ENCODE data around the gene MAP3K6.
A peak's percentile ranks its signal among the peaks of the same experiment; 100 is the strongest.
"Not testable (repeated sequence)": the region's sequence is repeated elsewhere in the genome, so short reads cannot be mapped to it uniquely, and the experiment has no call there.

The MAP3K6 gene

DNA sequence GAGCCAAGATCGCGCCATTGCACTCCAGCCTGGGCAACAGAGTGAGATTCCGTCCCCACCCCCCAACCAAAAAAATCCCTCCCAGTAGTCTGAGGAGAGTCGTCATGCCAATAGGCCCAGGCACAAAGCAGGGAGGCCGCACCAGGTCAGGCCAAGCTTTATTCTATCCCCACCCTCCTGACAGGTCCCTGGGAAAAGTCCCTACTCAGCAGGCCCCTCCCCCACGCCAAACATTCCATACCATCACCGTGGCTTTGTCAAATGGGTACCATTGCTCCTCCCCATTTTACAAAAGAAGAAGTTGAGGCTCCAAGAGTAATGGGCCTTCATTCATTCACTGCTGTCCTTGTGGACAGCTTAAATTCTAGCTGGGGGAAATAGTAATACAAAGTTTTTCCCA is 31.0 kb upstream of the MAP3K6 start:
- no peak for DNase-seq (ENCODE audit: low spot score)

DNA sequence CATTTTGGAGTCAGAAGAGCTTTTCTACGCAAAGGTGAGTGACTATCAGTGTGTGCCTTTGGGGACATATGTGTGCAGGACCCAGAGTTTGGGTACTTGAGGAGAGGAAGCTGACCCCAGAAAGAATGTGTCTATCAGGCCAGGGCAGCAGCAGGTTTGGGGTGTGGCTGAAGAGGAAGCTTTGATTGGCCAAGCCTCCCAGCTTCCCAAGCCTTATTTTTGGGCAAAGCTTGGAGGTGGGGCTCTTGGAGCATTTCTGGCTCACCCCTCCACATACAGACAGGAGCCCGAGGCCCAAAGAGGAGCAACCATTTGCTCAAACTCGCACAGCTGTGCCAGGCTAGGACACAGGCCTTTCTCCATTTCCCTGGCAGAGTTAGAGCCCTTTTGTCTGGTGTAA is 30.3 kb upstream of the MAP3K6 start:
- DNase-seq (ENCODE audit: low spot score), result no peak

DNA sequence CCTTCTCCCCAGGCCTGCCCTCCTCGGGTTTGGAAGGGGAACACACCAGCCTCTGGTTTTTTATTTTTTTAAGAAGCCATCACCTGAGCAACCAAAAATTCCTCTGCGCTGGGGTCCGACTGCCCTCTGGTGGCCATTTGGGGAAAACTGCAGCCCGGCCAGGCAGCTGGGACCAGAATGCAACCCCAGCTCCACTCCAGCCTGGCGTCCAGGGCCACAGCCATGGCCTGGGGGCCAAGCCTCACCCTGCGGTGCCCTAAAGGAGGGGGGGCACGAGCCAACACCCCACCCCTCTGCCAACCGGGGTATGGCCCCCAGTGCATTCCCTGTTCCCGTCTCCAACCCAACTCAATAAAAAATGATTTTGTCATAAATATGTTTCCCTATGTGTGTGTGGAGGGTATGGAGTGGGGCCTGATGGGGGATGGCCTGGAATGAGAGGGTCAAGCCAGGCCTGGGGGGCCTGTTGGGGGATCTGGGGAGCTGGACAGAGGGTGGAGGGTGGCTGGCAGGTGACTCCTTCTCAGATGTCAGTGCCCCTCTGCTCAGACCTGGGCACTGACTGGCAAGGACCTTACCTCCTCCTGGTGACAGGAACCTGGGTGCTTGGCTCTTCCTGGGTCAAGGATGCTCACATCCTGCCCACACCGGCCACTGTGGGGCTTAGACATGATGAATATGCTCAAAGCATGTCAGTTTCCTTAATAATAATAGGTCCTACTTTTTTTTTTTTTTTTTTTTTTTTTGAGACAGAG is 28.9 kb upstream of the MAP3K6 start:
- DNase-seq (ENCODE audit: low spot score), result peak; percentile 69

DNA sequence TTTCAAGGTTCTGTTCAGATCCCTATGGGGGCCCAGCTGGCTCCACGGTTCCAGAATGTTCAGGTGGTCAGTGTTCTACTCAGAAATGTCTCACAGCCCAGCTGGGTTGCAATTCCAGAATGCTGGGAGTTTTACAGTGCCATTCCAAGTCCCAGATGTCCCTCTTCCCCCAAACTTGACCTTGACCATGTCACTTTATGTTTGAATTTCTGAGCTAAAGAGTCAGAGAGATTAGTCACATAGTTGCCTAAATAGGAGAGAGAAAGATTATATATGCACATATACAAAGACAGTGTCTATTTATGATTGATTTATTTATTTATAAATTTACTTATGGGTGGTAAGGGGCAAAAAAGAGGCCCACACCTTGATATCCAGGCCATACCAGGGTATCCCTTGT is 28.2 kb upstream of the MAP3K6 start:
- no peak for DNase-seq (ENCODE audit: low spot score)

DNA sequence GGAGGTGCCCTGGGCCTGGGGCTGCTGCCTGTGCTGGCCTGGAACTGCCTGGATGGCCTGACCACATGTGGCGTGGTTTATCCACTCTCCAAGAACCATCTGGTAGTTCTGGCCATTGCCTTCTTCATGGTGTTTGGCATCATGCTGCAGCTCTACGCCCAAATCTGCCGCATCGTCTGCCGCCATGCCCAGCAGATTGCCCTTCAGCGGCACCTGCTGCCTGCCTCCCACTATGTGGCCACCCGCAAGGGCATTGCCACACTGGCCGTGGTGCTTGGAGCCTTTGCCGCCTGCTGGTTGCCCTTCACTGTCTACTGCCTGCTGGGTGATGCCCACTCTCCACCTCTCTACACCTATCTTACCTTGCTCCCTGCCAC is 27.5 kb upstream of the MAP3K6 start:
- no peak for DNase-seq (ENCODE audit: low spot score)

DNA sequence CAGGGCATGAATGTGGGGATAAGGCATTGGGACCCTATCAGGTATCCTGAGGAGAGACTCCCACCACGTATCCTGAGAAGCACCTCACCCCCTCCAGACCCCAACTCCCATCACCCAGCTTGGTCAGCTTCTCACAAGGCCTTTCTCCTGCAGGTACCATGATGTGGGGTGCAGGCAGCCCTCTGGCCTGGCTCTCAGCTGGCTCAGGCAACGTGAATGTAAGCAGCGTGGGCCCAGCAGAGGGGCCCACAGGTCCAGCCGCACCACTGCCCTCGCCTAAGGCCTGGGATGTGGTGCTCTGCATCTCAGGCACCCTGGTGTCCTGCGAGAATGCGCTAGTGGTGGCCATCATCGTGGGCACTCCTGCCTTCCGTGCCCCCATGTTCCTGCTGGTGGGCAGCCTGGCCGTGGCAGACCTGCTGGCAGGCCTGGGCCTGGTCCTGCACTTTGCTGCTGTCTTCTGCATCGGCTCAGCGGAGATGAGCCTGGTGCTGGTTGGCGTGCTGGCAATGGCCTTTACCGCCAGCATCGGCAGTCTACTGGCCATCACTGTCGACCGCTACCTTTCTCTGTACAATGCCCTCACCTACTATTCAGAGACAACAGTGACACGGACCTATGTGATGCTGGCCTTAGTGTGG is 27.0 kb upstream of the MAP3K6 start:
- no peak for DNase-seq (ENCODE audit: low spot score)

DNA sequence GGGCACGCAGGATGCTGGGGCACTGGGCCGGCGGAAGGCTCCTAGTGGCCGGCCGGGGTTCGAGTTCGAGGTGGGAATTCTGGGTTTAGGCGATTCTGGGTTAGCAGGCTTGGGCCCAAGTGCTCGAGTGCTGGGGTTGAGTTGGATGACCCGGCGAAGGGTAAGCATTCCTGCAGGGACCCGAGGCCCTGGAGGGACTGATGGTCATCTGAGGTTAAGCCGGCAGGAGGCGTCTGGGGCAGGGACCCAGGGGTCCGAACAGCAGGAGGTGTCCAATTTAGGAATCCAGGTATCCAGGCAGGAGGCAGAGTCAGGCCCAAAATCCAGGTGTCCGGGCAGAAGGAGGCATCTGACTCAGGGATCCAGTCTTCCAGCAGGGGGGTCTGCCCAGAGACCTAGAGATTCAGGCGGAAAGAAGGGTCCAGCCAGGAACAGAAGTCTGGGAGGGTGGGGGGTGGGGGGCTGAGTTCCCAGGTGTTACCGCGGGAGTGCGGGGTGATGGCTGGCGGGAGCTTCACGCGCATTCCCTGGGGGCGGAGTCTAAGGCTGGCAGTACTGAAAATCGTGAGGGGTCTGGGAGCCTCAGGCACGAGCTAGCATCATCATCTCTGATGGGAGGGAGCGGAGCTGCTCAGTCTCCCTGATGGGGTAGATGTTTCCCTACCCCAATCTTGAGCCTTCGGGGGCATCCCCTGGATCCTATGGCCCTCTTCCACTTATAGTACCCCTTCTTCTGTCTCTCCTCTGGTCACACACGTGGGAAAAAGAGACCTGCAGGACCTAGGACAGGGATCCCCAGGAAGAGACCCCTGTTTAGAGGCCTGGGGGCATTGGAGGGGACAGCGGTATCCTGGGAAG is 26.2 kb upstream of the MAP3K6 start:
- no peak for DNase-seq (ENCODE audit: low spot score)

DNA sequence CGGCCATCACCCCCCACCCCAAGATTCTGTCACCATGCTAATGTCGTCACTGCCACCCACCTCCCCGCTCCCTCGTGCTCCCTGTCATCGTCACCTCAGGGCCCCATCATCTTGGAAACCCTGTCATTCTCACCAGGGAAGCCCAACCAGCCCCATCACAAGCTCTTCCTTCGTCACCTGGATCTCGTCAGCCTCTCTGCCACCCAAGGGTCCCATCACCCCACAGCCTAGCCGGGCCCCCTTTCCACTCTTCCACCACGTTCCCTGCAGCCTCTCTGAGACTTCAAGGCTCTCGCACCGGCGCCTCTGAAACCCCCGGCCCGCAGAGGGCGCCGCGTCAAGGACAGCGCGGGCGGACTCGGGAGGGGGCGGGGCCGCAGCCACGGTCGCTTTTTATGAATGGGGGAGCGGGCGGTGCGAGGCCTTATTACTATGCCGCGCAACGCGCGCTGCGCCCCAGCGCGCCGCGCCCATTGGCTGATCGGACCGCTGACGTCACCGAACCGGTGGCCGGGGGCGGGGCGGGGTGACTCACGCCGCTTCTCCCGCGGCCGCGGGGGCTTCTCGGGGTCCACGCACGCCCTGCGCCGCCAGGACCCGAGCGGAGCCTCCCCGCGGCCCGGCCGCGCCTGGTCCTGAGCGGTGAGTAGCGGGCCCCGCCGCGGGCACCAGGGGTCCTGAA is 25.5 kb upstream of the MAP3K6 start, which contains the start of gene GPR3:
Gene GPR3, plus strand, starts transcription at position 527 of the 682 bp plus-strand sequence. CDS start 1,177 bp downstream, outside the sequence.
- DNase-seq (ENCODE audit: low spot score), result peak; percentile 90

DNA sequence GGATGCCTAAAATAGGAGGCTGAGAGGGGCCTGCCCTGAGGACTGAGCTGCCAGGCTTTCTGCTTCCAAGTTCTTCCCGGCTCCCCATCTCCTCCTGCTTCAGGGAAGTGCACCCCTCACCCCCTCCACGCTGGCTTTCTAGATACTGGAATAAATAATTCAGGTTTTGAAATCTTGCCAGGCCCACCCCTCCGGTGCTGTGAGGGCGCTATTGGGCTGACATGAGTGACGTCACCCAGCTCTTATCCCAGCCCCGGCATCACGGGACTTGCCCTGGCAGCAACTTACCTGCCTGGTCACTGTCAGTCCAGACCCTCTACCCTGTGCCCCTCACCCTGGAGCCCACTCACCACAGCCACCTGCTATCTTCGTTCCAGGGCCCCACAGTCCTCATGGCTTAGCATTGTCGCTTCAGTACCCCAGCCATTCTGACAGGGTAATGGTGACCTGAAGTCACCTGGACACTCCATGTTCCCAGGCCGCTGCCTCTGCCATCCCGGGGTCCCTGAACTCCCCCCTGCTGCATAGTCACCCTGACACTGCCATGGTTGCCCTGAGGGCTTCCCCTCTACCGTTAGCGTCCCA is 24.8 kb upstream of the MAP3K6 start:
- DNase-seq (ENCODE audit: low spot score), result peak; percentile 65

DNA sequence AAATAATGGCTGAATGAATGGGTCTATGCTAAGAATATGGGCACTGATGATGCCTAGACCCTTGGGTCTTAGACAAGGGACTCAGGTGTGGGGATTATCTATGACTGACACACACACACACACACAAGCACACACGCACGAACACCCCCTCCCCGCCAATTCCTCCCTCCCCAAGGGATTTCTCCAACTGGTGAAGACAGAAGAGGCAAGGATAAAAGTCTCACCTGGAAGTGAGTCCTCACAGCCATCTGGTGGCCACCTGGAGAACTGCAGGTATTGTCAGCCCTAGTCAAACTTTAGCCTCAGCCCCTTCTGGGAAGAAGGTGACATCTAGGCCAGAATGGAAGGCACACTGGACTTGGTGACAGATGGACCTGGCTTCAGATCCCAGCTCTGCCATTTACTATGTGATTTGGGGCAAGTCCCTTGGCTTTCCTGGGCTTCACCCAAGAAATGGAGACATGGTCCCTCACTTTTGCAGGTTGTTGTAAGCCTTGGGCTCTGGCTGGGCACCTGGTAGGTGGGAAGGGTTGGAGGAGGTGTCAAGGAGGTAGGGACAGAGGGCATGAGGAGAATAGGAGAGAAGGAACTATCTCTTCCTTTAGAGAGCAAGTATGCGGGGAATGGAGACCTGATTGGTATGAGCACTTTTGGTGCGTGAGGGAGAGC is 21.7 kb upstream of the MAP3K6 start:
- peak; percentile 48 for DNase-seq (ENCODE audit: low spot score)

DNA sequence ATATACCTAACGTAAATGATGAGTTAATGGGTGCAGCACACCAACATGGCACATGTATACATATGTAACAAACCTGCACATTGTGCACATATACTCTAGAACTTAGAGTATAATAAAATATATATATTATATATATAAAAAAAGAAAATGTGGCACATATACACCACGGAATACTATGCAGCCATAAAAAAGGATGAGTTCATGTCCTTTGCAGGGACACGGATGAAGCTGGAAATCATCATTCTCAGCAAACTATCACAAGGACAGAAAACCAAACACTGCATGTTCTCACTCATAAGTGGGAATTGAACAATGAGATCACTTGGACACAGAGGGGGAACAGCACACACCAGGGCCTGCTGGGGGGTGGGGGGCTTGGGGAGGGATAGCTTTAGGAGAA is 18.0 kb upstream of the MAP3K6 start:
- not testable (repeated sequence) for DNase-seq (ENCODE audit: low spot score)

DNA sequence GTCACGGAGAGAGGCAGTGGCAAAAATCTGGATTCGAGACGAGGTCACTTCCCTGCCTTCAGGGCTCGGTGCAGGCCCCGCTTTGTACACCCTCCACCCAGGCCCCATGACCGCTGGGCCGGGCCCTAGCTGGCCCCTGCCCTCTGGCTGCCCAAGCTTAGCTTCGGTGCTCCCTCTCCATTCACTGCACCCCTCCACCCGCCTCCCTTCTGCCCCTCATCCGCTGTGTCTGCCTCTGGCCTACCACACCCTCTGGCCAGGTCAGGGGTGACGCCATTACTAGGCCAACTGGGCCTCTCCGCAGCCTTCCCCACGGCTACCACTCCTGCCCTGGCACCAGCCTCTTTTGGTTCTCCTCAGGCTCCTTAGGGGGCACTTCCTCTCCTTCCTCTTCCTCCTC is 16.9 kb upstream of the MAP3K6 start:
- no peak for DNase-seq (ENCODE audit: low spot score)

DNA sequence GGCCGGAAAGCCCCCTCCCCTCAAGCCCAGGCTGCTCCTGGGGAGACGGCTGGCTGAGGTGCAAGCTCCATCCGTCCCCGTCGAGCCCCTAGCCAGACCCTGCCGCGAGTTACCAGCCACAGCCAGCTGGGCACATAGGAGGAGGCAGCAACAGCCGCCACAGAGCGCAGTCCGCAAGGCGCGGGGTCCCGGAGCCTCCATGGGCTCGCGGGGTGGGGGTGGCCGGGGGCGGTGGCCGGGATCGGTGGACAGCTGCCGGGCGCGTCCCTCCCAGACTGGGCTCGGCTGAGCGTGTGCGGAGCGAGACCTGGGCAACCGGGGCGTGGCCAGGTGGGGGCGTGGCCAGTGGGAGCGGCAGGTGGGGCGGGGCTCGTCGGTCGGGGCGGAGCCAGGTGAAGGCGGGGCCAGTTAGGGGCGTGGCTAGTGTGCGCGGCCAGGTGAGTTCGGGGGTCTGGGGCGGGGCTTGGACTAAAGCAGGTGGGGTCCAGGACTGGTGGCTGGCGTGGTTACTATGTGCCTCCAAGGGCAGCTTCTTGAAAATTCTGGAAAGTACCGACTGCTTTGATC is 16.4 kb upstream of the MAP3K6 start, which contains the start of gene CD164L2:
Gene CD164L2, minus strand, starts transcription at position 295 of the 567 bp plus-strand sequence. Its CDS starts 94 bp downstream, at position 201.
- no peak for DNase-seq (ENCODE audit: low spot score)

DNA sequence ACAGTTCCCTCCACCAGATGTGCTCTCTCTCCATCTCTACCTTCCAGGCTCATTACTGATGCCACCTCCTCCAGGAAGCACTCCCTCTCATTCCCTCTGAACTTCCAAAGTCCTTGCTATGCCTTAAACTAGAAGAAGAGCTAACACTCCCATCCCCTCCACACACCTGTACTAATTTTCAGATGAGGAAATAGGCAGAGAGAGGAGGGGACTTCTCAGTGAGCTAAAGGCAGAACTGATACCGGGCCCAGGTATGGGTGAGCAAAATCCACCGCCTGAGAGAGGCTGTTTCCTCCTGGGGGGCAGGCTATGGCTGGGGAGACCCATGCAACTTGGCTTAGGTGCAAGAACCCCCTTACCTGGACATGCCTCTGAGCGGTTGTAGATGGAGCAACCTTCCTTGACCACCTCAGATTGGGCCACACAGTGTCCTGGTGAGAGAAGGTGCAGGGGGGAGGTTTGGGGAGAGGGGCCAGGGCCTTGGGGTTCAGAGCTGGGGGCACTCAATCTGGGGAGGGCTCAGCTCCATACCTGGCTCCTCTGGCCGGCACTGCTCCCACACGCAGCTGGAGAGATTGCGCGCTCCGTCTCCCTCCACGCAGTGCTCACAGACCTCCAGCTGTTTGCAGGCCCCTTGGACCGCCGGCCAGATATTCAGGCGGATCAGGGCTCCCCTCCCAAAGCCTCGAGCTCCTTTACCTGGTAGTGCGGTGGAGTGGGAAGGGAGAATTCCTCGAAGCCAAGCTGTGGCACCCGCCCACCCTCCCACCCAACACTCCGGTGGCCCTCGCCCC is 15.4 kb upstream of the MAP3K6 start:
- no peak for DNase-seq (ENCODE audit: low spot score)

DNA sequence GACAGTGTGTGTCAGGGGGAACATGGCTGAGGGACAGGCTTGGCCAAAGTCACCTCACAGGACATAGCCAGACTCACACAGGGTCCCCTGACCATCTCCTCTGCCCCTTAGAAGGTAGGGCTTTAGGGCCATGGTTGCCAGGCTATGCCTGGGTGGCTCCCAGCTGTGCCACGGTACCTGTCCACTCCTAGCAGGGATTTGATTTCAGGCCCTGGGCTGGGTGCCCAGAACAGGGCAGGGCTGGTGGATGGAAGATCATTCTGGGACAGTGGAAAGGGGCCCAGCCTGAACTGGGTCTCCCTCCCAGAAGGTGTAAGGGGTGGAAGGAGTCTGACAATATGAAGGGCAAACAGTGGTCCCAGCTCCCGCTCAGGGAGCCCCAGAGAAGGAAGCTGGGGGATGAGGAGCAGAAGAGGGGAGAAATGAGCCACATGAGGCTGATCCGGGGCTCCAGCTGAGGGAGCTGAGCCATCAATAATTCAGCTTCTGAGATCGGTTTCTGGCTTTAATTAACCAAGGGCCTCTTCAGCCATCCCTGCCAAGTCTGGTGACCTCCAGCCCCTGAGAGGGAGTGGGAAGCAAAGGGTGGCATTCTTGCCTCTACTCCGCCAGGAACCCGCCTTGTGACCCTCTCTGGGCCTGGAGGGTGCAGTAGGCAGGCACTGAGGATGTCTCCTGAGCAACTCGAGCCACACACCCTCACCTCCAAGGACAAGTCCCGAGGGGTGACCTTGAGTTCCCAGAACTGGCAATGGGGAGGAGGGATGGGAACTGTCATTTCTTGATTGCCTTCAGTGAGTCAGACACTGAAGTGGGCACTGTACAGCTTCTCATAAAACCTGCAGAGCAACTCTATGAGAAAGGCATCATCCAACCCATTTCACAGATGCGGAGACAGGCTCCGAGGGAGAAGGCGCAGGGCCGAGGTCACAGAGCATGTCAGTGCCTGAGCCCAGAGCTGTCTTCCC is 14.3 kb upstream of the MAP3K6 start:
- no peak for DNase-seq (ENCODE audit: low spot score)

DNA sequence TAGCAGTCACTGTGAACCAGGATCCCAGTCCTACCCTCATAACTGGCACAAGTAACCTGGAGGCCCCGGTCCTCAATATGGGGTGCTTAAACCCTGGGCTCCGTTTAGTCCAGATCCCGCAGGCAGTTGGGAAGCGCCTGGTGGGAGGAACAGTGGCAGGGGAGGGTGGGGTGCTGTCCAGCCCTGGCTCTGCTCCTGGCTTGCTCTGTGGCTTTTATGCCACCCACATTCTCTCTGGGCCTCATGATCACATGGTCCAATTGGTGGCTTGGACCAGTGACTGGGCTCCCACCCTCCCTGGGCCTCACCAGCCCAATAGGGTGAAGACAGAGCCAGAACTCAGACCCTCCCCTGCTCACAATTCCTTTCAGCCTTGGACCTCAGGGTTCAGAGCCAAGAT is 13.5 kb upstream of the MAP3K6 start:
- DNase-seq (ENCODE audit: low spot score), result no peak

DNA sequence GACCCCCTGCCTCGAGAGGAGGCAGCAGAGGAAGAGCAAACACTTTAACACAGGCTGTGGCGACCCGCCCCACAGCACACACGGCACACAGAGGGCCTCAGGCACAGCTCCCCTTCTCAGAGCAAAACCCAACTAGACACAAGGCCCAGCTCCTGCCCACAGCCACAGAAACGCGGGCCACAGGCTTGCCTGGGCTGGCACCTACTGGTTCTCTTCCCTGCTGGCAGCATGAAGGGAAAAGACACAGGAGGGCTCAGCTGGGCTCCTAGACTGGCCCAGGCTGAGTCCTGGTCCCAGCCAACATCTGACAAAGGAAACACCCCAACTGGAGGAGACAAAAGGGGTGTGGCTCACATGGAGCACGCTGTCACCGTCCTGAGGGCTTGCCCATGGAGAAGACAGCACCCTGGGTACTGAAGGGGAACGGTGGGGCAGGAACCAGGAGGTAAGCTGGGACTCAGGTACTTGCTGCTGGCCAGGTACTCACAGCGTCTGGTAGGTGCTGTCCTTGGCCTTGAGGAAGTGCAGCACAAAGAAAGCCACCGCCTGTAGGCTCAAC is 12.9 kb upstream of the MAP3K6 start:
- no peak for DNase-seq (ENCODE audit: low spot score)

DNA sequence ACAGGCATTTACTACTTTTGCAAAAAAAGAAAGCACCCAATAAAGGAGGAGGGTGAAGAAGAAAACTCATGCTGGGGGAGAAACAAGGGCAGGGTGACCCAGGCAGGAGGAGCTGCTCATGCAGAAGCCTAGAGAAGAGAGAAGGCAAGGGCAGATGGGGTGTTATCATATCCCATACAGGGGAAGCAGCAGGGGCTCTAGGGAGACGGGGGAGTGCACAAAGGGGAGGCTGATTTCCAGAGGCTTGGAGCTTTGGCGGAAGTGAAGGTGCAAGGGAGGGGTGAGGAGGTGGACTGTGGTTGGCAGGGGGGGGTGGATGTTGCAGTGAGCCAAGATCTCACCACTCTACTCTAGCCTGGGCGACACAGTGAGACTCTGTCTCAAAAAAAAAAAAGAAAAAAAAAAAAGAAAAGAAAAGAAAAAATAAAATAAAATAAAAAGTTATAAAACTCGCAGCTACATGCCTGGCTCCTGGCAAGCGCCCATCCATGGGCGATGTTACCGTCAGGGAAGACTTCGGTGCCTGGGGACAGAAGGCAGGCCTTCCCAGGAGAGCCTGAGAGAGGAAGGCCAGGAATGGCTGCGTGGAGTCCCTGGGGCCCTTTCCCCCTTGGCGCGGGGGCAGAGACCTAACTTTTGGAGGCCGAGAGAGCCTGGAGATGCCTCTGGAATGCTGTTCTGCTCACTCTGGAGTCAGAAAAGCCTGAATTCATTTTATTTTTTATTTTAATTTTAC is 11.2 kb upstream of the MAP3K6 start:
- DNase-seq (ENCODE audit: low spot score), result no peak
